T-helper 1 cell treated with Interleukin-12 subunit alpha and Interleukin-12 subunit beta and Interleukin-4 antibody, amounts not matched to agents 30 μg/mL and 1 μg/mL, for 36 hours (primary cell): ENCODE data around the gene SORCS1.

Experiments used
- H3K27ac Mint-ChIP-seq: one replicate; pipeline ENCODE4 v1.8.0; 2021; ENCODE audit warnings: mild to moderate bottlenecking, mixed read lengths
- H3K27me3 Mint-ChIP-seq: one replicate; pipeline ENCODE4 v1.8.0; 2021; ENCODE audit warnings: low read depth, mixed read lengths
- H3K36me3 Mint-ChIP-seq: one replicate; pipeline ENCODE4 v1.8.0; 2021; ENCODE audit warnings: low read depth, mixed read lengths
- H3K4me1 Mint-ChIP-seq: one replicate; pipeline ENCODE4 v1.8.0; 2021; ENCODE audit warnings: low read depth, mixed read lengths
- H3K4me3 Mint-ChIP-seq: one replicate; pipeline ENCODE4 v1.8.0; 2021; ENCODE audit warnings: mild to moderate bottlenecking, moderate library complexity, mixed read lengths
- H3K9me3 Mint-ChIP-seq: one replicate; pipeline ENCODE4 v1.8.0; 2021; ENCODE audit warnings: mixed read lengths

Gene SORCS1

DNA sequence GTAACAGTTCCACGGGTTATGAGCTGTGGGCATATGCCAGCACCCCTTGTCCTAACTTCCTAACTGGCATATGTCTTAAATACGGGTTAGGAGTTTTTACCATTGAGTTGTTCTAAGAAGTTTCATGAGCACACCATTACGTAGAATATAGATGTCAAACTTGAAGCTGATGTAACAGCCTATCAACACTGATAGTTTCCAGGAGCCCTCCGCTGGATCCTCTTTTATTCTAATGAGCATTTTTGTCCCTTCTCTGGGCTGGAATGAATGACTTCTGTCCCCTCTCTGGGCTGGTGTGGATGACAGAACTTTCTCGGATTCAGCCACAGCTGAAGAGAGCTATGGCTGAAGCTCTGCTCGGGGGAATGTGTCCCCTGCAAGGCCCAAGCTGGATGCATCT is 256.3 kb downstream of the SORCS1 start:
- Mint-ChIP-seq H3K4me1 (no peaks in the 10 kb centered on the region), H3K4me3 (no peak overlapping the region), H3K27ac (no peak overlapping the region), H3K9me3 (peaks cover 7% of the 10 kb centered on the region), H3K27me3 (no peaks in the 10 kb centered on the region), H3K36me3 (no peaks in the 10 kb centered on the region)

- Mint-ChIP-seq H3K27me3 (no peaks in the 10 kb centered on the region), H3K36me3 (no peaks in the 10 kb centered on the region), H3K9me3 (peaks cover 4% of the 10 kb centered on the region), H3K4me3 (no peak overlapping the region), H3K4me1 (no peaks in the 10 kb centered on the region), H3K27ac (no peak overlapping the region)
These were observed 260.3 kb downstream of the SORCS1 start for GRCh38 chr10:106904209-106904608.

DNA sequence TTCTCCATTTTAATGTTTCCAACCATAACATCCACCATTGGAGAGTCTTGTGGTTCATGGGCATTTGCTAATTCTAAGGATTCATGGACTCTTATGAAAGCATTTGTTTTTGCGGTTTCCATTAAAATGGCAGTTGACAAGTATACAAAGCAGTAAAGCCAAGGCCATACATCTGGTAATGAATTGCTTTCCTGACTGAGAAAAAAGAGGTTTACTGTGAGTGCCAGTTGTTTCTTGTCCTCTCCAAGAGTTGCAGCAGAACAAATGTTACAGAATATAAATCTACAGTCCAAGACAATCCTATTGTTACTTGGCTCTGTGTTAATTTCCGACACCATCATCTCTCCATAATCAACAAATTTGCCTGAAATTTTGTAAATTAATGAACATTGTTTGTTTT is 261.3 kb downstream of the SORCS1 start:
- H3K9me3 Mint-ChIP-seq = no peaks in the 10 kb centered on the region
- no peaks in the 10 kb centered on the region for H3K4me1 Mint-ChIP-seq
- no peaks in the 10 kb centered on the region for H3K36me3 Mint-ChIP-seq
- H3K4me3 Mint-ChIP-seq = no peak overlapping the region
- no peaks in the 10 kb centered on the region for H3K27me3 Mint-ChIP-seq
- no peak overlapping the region for H3K27ac Mint-ChIP-seq

GRCh38 chr10:106900016-106900652 is 264.4 kb downstream of the SORCS1 start:
- Mint-ChIP-seq H3K27me3 (no peaks in the 10 kb centered on the region), H3K27ac (no peak overlapping the region), H3K9me3 (no peaks in the 10 kb centered on the region), H3K4me1 (no peaks in the 10 kb centered on the region), H3K4me3 (no peak overlapping the region), H3K36me3 (no peaks in the 10 kb centered on the region)

DNA sequence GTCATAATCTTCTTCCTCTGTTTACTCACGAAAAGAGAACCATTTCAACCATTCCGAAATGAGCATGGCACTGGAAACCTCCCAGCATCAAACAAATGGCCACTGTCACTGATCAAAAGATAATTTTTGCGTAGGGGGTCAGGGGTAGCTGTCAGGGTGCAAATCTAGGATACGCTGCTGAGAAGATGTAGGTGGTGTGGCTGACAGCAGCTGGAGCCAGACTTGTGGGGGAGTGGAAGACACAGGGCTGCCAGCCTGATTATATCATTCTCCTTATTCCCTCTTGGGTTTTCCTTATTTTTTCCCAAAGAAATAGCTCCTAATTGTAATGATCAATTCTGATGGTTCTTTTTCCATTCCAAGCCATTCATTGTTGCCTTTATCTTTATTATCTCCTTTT is 266.1 kb downstream of the SORCS1 start:
- Mint-ChIP-seq H3K4me1 (no peaks in the 10 kb centered on the region), H3K27me3 (no peaks in the 10 kb centered on the region), H3K27ac (no peak overlapping the region), H3K4me3 (no peak overlapping the region), H3K36me3 (no peaks in the 10 kb centered on the region), H3K9me3 (no peaks in the 10 kb centered on the region)

GRCh38 chr10:106897719-106898118 is 266.8 kb downstream of the SORCS1 start:
- Mint-ChIP-seq H3K9me3 (no peaks in the 10 kb centered on the region), H3K27me3 (no peaks in the 10 kb centered on the region), H3K4me3 (no peak overlapping the region), H3K36me3 (no peaks in the 10 kb centered on the region), H3K4me1 (no peaks in the 10 kb centered on the region), H3K27ac (no peak overlapping the region)

DNA sequence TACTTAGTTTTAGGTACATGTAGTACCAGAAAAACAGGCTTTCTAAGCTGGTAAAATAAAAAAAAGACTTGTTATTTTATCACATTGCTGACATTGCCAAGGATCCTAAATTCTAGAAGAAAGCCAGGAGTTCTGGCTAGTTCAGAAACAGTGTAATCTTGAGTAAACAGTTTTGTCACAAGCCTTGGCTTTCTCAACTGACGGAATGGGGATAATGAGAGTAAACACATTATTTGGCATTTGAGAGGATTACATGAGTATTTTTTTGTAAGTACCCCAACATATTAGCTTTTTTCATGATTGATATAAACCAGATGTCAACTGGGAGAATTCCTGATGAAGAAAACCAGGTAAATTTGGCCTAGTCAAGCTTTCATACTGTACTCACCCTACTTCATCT is 269.8 kb downstream of the SORCS1 start:
- Mint-ChIP-seq H3K27ac (no peak overlapping the region), H3K36me3 (no peaks in the 10 kb centered on the region), H3K9me3 (no peaks in the 10 kb centered on the region), H3K27me3 (no peaks in the 10 kb centered on the region), H3K4me3 (no peak overlapping the region), H3K4me1 (no peaks in the 10 kb centered on the region)

- Mint-ChIP-seq H3K4me1 (no peaks in the 10 kb centered on the region), H3K4me3 (no peak overlapping the region), H3K27me3 (no peaks in the 10 kb centered on the region), H3K9me3 (peaks cover 5% of the 10 kb centered on the region), H3K36me3 (no peaks in the 10 kb centered on the region), H3K27ac (no peak overlapping the region)
These were observed 286.9 kb downstream of the SORCS1 start for GRCh38 chr10:106877574-106877973.

DNA sequence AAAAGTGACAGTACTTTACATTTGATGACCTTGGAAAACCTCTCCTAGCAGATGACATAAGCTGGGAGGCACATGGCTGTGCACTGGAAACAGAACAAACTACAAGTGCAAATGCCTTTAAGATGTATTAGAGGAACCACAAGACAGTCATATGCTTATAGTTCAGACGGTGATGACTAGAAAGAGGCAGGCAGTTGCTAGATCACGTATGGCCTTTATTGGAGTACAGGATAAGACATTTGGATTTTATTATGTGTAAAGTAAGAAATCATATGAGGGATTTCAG is 290.0 kb downstream of the SORCS1 start:
- Mint-ChIP-seq H3K27me3 (no peaks in the 10 kb centered on the region), H3K36me3 (no peaks in the 10 kb centered on the region), H3K4me1 (no peaks in the 10 kb centered on the region), H3K27ac (no peak overlapping the region), H3K4me3 (no peak overlapping the region), H3K9me3 (peaks cover 12% of the 10 kb centered on the region)

GRCh38 chr10:106873770-106874603 is 290.5 kb downstream of the SORCS1 start:
- peaks cover 12% of the 10 kb centered on the region for H3K9me3 Mint-ChIP-seq
- H3K27ac Mint-ChIP-seq = no peak overlapping the region
- no peaks in the 10 kb centered on the region for H3K27me3 Mint-ChIP-seq
- H3K4me3 Mint-ChIP-seq = no peak overlapping the region
- H3K36me3 Mint-ChIP-seq = no peaks in the 10 kb centered on the region
- no peaks in the 10 kb centered on the region for H3K4me1 Mint-ChIP-seq

- Mint-ChIP-seq H3K4me3 (no peak overlapping the region), H3K9me3 (peaks cover 28% of the 10 kb centered on the region), H3K27ac (no peak overlapping the region), H3K27me3 (no peaks in the 10 kb centered on the region), H3K4me1 (no peaks in the 10 kb centered on the region), H3K36me3 (no peaks in the 10 kb centered on the region)
These were observed 292.3 kb downstream of the SORCS1 start for GRCh38 chr10:106872176-106872575.

DNA sequence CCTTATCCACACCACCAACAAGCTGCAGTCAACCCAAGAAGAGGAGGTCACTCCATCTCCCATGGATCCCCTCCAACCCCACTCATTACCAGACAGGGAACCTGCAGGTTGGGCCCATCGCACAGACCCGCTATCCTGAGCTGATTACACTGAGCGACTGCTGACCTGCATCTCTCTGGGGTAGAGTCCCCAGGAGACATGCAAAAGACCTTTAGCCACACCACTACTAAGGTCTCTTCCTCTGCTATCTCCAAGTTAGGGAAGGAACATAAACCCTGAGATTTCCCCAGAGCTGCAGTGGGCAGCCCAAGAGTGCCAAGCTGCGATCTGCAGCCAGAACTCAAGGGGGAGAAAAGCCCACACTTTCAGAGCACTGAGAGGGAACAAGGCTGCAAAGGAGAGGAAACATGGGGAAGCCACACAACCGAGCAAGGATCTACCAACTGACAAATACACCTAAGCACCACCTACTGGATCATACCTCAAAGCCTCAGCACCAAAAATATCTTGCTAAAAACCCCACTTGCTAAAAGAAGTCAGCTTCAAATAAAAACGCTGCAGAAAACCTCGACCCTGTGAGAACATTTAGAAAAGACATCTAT is 298.2 kb downstream of the SORCS1 start:
- Mint-ChIP-seq H3K9me3 (peaks cover 37% of the 10 kb centered on the region), H3K27ac (no peak overlapping the region), H3K4me1 (no peaks in the 10 kb centered on the region), H3K36me3 (no peaks in the 10 kb centered on the region), H3K4me3 (no peak overlapping the region), H3K27me3 (no peaks in the 10 kb centered on the region)

GRCh38 chr10:106864031-106864430 is 300.5 kb downstream of the SORCS1 start:
- Mint-ChIP-seq H3K27ac (no peak overlapping the region), H3K4me3 (no peak overlapping the region), H3K27me3 (no peaks in the 10 kb centered on the region), H3K9me3 (peaks cover 36% of the 10 kb centered on the region), H3K36me3 (no peaks in the 10 kb centered on the region), H3K4me1 (no peaks in the 10 kb centered on the region)

DNA sequence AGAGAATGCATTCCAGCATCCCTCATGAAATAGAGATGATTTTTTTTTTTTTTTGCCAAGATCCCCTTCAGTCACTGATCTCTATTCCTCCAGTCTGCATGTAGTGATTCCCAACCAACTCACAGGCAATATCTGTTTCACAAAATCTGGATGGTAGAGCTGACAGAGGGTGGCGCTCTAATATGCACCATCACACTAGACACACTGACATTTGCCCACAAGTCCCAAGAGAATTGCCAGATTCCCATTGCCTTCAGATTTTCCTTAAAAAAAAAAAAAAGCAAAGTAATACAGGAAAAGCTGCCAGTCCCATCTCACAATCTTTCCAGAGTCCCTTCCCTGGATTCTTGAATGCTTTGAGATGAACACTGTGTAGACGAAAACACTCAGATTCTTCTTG is 301.0 kb downstream of the SORCS1 start:
- no peak overlapping the region for H3K27ac Mint-ChIP-seq
- no peak overlapping the region for H3K4me3 Mint-ChIP-seq
- no peaks in the 10 kb centered on the region for H3K36me3 Mint-ChIP-seq
- no peaks in the 10 kb centered on the region for H3K27me3 Mint-ChIP-seq
- H3K9me3 Mint-ChIP-seq = peaks cover 32% of the 10 kb centered on the region
- H3K4me1 Mint-ChIP-seq = no peaks in the 10 kb centered on the region

DNA sequence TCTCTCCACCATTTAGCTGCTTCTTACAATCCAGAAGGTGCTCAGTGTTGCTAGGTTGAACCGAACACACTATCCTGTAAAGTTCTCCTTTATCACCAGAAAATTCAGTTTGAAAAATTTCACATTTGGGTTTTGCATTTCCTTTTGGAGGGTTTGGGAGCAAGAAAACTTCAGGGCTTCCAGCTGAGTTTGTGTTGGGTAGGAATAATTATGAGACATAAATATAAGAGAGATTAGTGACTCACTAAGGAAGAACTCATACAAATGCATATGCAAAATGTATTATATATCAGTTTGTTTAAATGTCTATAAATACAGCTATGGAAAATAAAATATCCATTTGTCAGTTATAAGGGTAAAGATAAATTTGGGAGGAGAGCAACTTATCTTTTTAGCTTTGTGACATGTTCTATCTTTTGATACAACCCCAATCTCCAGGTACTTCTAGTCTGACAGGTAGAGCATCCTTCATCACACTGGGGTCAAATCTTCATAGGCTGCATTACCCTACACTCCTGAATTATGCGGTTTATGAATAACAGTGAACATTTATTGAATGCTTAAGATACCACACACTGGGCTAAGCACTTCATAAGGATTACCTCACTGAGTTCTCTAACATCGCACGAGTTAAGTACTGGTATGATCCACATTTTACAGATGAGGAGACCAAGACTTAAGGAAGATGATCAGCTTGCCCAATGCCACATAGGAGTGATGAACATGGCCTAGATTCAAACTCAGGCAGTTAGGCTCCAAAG is 304.4 kb downstream of the SORCS1 start:
- no peak overlapping the region for H3K27ac Mint-ChIP-seq
- H3K27me3 Mint-ChIP-seq = no peaks in the 10 kb centered on the region
- no peaks in the 10 kb centered on the region for H3K4me1 Mint-ChIP-seq
- H3K4me3 Mint-ChIP-seq = no peak overlapping the region
- peaks cover 18% of the 10 kb centered on the region for H3K9me3 Mint-ChIP-seq
- H3K36me3 Mint-ChIP-seq = no peaks in the 10 kb centered on the region
